HG03025 (cell line): ENCODE data around the gene CEMIP2.
"Not testable (repeated sequence)": the region's sequence is repeated elsewhere in the genome, so short reads cannot be mapped to it uniquely, and the experiment has no call there.

Experiments
- ATAC-seq: cut with Tn5 transposase; IDR thresholded peaks from one replicate; pipeline ENCODE4 v1.9.1; 2021; ENCODE audit warnings: mild to moderate bottlenecking, moderate library complexity; ENCODE audit not compliant: unreplicated experiment, low FRiP score

CEMIP2 gene

DNA sequence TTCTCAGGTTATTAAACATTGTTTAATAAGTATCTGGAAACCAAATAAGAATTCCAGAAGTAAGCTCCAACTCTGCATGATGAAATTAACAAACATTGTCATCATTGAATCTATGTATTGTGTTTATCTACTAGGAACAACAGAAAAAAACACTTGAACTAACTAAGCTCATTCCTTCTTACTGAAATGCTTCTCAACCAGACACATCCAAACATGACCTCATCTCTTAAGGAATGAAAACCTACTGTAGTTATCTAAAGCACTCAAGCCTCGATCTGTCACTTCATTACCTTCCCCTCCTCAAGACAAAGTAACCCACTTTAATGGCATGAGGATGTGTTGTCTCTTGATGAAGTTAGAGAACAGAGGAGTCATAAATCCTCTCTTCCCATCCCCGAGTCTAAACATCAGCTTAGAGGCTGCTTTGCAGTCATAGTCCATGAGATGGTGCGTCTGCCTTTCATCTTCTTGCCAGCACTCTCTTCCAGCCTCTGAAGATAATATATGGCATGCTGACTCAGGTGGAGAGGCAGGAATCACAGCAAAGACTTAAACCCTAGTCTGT, 86.5 kb downstream of the CEMIP2 start:
- no peak for ATAC-seq

GRCh38 chr9:71681104-71681707, 87.1 kb downstream of the CEMIP2 start:
- no peak for ATAC-seq

- ATAC-seq: no peak
Measured at GRCh38 chr9:71680189-71680980, 87.9 kb downstream of the CEMIP2 start.

- ATAC-seq: no peak
Measured at GRCh38 chr9:71678999-71679398, 89.3 kb downstream of the CEMIP2 start.

DNA sequence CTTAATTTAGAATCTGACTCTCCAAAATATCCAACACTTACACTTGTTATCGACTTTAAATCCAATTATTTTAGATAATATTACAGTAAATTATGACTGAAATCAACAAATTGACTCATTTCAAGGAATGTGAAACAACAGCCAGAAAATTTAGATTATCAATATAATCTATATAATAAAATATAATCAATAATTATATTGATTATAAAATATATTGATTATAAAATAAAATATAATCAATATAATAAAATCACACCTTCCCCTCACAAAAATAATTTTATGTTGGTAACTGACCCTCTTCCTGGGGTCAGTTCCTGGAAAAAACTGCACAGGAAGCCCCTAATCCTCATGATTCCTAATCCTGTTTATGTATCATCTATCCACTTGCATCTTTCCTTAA, 91.1 kb downstream of the CEMIP2 start:
- no peak for ATAC-seq

DNA sequence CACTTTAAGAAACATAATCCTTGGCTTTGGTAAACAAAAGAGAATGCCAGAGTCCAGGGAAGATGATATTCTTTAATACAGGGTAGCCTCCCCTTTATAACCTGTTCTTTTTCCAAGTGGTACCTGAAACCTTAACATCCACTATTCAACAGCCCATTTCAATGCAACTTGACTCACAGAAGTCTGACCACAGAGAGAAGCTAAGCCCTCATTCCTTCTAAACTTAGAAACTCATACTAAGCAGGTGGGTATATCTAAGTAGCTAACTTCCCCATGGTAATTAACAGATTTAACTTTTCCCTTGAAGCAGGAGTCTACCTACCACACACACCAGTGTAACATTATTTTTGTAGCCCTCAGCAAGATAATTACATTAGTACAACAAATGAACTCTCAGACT, 91.9 kb downstream of the CEMIP2 start:
- ATAC-seq: no peak

DNA sequence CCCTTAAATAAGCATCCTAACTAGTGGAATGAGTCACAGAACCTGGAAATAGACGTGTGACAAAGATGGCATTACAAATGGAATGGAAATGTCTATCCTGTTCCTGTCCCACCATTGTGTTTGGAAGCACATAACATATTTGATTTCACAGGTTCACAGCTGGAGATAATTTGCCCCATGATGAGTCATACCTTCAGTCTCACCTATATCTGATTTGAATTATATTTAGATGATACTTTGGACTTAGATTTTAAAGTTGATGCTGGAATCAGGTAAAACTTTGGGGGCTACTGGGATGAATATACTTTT, 92.5 kb downstream of the CEMIP2 start:
- ATAC-seq: no peak

DNA sequence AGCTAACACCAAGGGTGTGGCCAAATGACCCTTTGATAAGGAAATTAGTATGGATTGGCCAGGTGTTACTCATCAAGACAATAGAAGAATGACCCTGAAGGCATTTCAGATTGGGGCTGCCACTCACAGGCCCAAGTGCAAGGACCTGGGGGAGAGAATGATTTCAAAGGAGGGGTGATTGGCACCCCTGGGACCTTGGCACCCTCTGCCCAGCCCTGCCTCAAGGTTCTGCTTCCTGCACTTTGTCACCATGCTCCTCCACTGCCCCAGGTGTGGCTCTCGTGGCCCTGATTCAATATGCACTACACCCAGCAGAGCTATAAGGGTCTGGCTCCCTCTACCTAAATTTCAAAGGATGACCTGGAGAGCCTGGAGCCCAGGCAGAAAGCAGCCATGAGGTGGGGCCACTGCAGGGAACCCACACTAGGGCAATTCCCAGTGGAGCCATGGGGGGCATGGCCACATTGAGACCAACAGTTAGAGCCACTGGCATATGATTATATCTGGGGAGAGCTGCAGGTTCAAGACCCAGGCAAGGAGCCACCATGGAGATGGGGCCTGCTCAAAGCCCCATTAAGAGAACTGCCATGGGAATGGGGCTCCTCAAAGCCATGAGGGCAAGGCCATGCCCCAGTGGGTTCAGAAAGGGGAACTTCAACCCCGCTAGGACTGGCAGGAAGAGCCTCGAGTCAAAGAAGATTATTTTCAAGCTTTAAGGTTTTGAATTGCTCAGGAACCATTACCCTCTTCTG, 93.0 kb downstream of the CEMIP2 start:
- no peak for ATAC-seq

GRCh38 chr9:71672573-71672972, 95.7 kb downstream of the CEMIP2 start:
- no peak for ATAC-seq

- no peak for ATAC-seq
Measured at GRCh38 chr9:71671289-71671688, 97.0 kb downstream of the CEMIP2 start.

- ATAC-seq: no peak
Measured at GRCh38 chr9:71670121-71670520, 98.2 kb downstream of the CEMIP2 start.

GRCh38 chr9:71669284-71669995, 98.9 kb downstream of the CEMIP2 start:
- no peak for ATAC-seq

DNA sequence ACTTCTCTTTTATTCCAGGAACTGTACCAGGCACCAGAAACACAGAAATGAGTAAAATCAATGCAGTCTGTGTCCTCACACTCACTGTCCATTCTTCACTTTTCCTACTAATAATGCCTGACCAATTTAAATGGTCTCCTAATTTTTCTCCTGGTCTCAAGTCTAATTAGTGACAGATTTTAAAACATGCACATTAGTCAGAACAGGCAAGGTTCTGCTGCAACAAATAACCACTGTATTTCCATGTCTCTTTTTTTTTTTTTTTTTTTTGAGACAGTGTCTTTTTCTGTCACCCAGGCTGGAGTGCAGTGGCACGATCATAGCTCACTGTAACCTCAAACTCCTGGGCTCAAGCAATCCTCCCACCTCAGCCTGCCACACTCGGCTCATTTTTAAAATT, 99.6 kb downstream of the CEMIP2 start:
- ATAC-seq: no peak

GRCh38 chr9:71665247-71665646, 103.1 kb downstream of the CEMIP2 start:
- no peak for ATAC-seq

DNA sequence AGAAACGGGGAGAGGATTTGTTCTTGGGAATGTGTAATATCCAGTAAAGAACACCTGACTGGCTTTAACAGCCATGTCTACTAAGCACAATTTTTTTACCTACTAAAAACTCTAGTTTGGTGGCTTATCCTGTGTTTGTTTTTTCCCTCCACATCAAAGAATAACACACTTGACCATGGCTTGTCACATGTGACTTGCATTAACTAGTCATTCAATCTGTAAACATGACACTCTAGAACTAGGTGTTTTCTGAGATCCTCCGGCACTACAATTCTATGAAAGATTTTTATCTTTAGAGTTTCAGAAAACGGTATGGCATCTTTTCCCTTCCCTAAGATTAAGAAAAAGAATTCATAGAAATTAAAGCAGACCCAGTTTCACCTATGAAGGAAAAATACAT, 103.7 kb downstream of the CEMIP2 start:
- ATAC-seq: no peak

DNA sequence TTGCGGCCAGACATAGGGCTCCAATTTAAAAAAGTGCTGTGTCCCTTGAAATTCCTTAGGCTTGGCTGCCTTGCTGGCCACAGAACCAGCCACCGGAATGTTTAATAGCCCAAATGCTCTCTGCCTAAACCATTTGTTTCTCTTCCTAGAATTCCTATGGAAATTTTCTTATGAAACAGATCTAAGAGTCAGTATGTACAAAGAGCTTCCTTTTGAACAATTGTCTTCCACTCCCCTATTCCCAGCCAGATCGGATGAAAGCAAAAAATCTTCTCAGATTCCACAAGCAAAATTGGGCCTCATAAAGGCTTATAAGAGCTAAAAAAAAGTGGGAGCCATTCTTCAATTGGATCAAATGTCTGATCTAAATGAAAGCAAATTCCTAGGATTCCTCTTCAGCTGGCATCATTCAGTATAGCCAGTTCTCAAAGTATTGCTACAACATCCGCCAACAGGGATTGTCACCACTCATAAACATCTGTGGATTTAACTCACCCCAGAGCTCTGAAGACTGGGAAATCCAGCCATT, 104.3 kb downstream of the CEMIP2 start:
- ATAC-seq: no peak

GRCh38 chr9:71663216-71663615, 105.1 kb downstream of the CEMIP2 start:
- no peak for ATAC-seq

- no peak for ATAC-seq
Measured at GRCh38 chr9:71662082-71662481, 106.2 kb downstream of the CEMIP2 start.

- not testable (repeated sequence) for ATAC-seq
Measured at GRCh38 chr9:71657276-71657675, 111.0 kb downstream of the CEMIP2 start.

DNA sequence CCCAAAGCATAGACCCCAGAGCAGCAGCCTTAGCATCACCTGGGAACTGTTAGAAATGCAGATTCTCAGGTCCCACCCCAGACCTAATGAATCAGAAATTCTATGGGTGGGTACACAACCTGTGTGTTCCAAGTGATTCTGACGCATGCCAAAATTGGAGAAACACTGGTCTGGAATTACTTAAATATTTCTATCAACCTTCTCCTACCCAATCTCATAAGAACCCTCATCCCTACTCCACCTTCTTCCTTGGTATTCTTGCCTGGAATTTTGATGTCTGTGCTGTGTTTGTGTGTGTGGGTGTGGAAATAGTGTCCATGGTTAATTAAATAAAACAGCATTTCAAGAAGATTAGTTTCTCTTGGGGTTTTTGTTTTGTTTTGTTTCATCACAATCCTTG, 111.8 kb downstream of the CEMIP2 start:
- no peak for ATAC-seq

DNA sequence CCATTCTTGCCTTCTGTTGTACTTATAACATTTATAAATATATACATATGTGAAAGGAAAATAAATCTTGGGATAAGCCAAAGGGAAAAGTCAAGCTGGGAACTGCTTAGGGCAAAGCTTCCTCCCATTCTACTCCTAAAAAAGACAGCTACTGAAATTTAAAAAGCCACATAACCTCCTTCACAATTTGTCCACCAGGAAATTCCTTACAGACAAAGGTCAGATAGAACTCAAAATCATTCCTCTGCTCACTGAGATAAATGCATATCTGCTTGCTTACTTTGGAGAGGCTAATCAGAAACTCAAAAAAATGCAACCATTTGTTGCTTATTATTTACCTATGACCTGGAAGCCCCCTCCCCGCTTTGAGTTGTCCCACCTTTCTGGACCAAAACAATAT, 112.5 kb downstream of the CEMIP2 start:
- no peak for ATAC-seq
